Keratinocyte (primary cell): Measurements from ENCODE around the gene AGFG2. TPM values are rescaled to one million over a fixed set of nuclear protein-coding genes. Genes with fewer than 3 reads are reported as not detected.
A peak's percentile ranks its signal among the peaks of the same experiment; 100 is the strongest.

ENCODE experiments used
- DNase-seq: peaks from one replicate; pipeline ENCODE4 v3.0.0-alpha.2; 2011; ENCODE audit warnings: low read depth, missing footprints, low spot score
- FAIRE-seq: peaks from 2 replicates; lab custom pipeline; 2011; peaks lifted over from hg19 to GRCh38; lab: Jason Lieb, UNC
- H2AFZ ChIP-seq: 2 replicates; pipeline ENCODE4 v1.6.0; 2012; ENCODE audit warnings: low read length, control low read depth, inconsistent platforms; ENCODE audit not compliant: control insufficient read depth
- H3K27ac ChIP-seq: 2 replicates; pipeline ENCODE4 v1.5.1; 2011; ENCODE audit warnings: low read length; ENCODE audit not compliant: control insufficient read depth, insufficient read depth
- H3K27me3 ChIP-seq: 3 replicates; pipeline ENCODE4 v1.6.0; 2011; ENCODE audit warnings: low read length; ENCODE audit not compliant: control insufficient read depth, insufficient read depth; ENCODE audit errors: extremely low read depth
- H3K36me3 ChIP-seq, 2 experiments: 2 replicates in 1 of 2; 3 replicates in 1 of 2; pipeline ENCODE4 v1.5.1; 2011; ENCODE audit warnings: low read length in 2 of 2, mild to moderate bottlenecking in 1 of 2; ENCODE audit not compliant: control insufficient read depth in 2 of 2, insufficient read depth in 2 of 2; ENCODE audit errors: extremely low read depth in 1 of 2
- H3K4me1 ChIP-seq: 3 replicates; pipeline ENCODE4 v1.5.1; 2011; ENCODE audit warnings: low read length; ENCODE audit not compliant: control insufficient read depth, insufficient read depth; ENCODE audit errors: extremely low read depth
- H3K4me2 ChIP-seq: 3 replicates; pipeline ENCODE4 v1.6.0; 2011; ENCODE audit warnings: low read depth, low read length; ENCODE audit not compliant: control insufficient read depth, insufficient read depth; ENCODE audit errors: extremely low read depth
- H3K4me3 ChIP-seq, 3 experiments: fragments of 200-600 bp in 1 of 3; sonication (generic) in 1 of 3; 2 replicates in 2 of 3; 3 replicates in 1 of 3; pipeline ENCODE4 v1.5.1; 2011 to 2016; ENCODE audit warnings: low read length in 3 of 3, mild to moderate bottlenecking in 3 of 3, control low read depth in 2 of 3, inconsistent platforms in 1 of 3, low read depth in 1 of 3, mixed read lengths in 1 of 3, mixed run types in 1 of 3, moderate library complexity in 1 of 3; ENCODE audit not compliant: control insufficient read depth in 2 of 3, insufficient read depth in 2 of 3; ENCODE audit errors: extremely low read depth in 1 of 3
- H3K79me2 ChIP-seq: 2 replicates; pipeline ENCODE4 v1.6.0; 2012; ENCODE audit warnings: low read length; ENCODE audit not compliant: control insufficient read depth, insufficient read depth
- H3K9ac ChIP-seq: 3 replicates; pipeline ENCODE4 v1.6.0; 2011; ENCODE audit warnings: low read length; ENCODE audit not compliant: control insufficient read depth, insufficient read depth; ENCODE audit errors: extremely low read depth
- H3K9me1 ChIP-seq: 3 replicates; pipeline ENCODE4 v1.6.0; 2011; ENCODE audit warnings: low read length; ENCODE audit not compliant: control insufficient read depth, insufficient read depth; ENCODE audit errors: extremely low read depth
- H3K9me3 ChIP-seq: 2 replicates; pipeline ENCODE4 v1.5.1; 2012; ENCODE audit warnings: low read depth, low read length; ENCODE audit not compliant: control insufficient read depth
- H4K20me1 ChIP-seq: 3 replicates; pipeline ENCODE4 v1.6.0; 2011; ENCODE audit warnings: low read length; ENCODE audit not compliant: control insufficient read depth, insufficient read depth; ENCODE audit errors: extremely low read depth
- EZH2 ChIP-seq: IDR thresholded peaks from one replicate; pipeline ENCODE4 v1.6.1; 2012; ENCODE audit warnings: inconsistent platforms, mild to moderate bottlenecking, low read length, moderate library complexity
- dilution Hi-C: fragments of 300-500 bp; cut with MboI; formaldehyde crosslinking; loops from one replicate; pipeline ENCODE4 v1.7.0; 2020; ENCODE audit warnings: low sequenced_read_pairs; ENCODE audit not compliant: extremely low pct_ligation_motif_present
- polyA plus RNA-seq, 5 experiments: library from polyadenylated mRNA; depleted of rRNA in 3 of 5; stranded (reverse) in 3 of 5; stranded (forward) in 1 of 5; unstranded in 1 of 5; fragments of >200 nt; gene quantifications; 1 replicate in 1 of 5; 2 replicates in 3 of 5; 3 replicates in 1 of 5; pipeline versions ENCODE4 v1.2.1 to v1.2.3, GENCODE V29; 2011 to 2012; ENCODE audit warnings: missing spikeins in 2 of 5, low read depth in 1 of 5, low replicate concordance in 1 of 5
- TF ChIP-seq, protein P1 (sequence below), 3 experiments: IDR thresholded peaks in 1 of 3; conservative IDR thresholded peaks in 1 of 3; optimal IDR thresholded peaks in 1 of 3; 2 replicates in 2 of 3; 3 replicates in 1 of 3; pipeline versions ENCODE3 to v1.5.1; 2011; ENCODE audit warnings: low read length in 3 of 3, mild to moderate bottlenecking in 3 of 3, moderate library complexity in 2 of 3, control low read depth in 1 of 3, inconsistent platforms in 1 of 3; ENCODE audit not compliant: insufficient read depth in 2 of 3; ENCODE audit errors: extremely low read depth in 1 of 3

AGFG2 gene
- polyA plus RNA-seq, 1 donor (not counting 4 experiments of a cell fraction or from before 2014, with no cell fraction given): 3.4 TPM

DNA sequence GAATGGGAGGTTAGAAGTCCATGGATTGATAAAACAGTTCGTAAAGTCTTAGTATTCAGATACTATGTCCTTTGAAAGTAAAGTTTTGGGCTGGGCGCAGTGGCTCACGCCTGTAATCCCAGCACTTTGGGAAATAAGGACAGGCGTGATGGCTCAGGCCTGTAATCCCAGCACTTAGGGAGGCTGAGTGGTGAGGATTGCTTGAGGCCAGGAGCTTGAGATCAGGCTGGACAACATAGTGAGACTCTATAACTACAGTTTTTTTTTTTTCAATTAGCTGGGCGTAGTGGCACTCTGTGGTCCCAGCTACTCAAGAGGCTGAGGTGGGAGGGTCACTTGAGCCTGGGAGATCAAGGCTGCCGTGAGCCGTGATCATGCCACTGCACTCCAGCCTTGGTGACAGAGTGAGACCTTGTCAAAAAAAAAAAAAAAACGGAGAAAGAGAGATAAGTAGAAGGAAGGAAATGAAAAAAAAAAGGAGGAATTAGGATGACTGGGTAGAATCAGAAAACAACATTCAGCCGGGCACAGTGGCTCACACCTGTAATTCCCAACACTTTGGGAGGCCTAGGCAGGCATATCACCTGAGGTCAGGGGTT lies 25.7 kb upstream of the AGFG2 start:
- H3K9me3 ChIP-seq: no peaks in the 10 kb centered on the region
- dilution Hi-C loops: no loop called here
- FAIRE-seq (no peak), DNase-seq (no peak)
- no peak overlapping the region for H3K4me2 ChIP-seq
- peaks cover 2% of the 10 kb centered on the region for H3K9me1 ChIP-seq
- no peaks in the 10 kb centered on the region for H3K27me3 ChIP-seq
- H3K4me3 ChIP-seq: no peak overlapping the region
- no peak overlapping the region for H3K27ac ChIP-seq
- H3K4me1 ChIP-seq: peaks cover 24% of the 10 kb centered on the region
- H2AFZ ChIP-seq: no peak overlapping the region
- no peaks in the 10 kb centered on the region for H3K79me2 ChIP-seq
- H3K36me3 ChIP-seq: no peaks in the 10 kb centered on the region
- TF ChIP-seq, protein P1, sequence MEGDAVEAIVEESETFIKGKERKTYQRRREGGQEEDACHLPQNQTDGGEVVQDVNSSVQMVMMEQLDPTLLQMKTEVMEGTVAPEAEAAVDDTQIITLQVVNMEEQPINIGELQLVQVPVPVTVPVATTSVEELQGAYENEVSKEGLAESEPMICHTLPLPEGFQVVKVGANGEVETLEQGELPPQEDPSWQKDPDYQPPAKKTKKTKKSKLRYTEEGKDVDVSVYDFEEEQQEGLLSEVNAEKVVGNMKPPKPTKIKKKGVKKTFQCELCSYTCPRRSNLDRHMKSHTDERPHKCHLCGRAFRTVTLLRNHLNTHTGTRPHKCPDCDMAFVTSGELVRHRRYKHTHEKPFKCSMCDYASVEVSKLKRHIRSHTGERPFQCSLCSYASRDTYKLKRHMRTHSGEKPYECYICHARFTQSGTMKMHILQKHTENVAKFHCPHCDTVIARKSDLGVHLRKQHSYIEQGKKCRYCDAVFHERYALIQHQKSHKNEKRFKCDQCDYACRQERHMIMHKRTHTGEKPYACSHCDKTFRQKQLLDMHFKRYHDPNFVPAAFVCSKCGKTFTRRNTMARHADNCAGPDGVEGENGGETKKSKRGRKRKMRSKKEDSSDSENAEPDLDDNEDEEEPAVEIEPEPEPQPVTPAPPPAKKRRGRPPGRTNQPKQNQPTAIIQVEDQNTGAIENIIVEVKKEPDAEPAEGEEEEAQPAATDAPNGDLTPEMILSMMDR (optimal IDR thresholded peaks at IDR 0.05 in 1 of 3, IDR thresholded peaks at IDR 0.05 in 1 of 3, conservative IDR thresholded peaks at IDR 0.05 in 1 of 3; ENCODE audit: extremely low read depth in 1 of 3, insufficient read depth in 2 of 3, low read length in 3 of 3): no peak
- TF ChIP-seq EZH2: no peak
- no peaks in the 10 kb centered on the region for H4K20me1 ChIP-seq
- no peak overlapping the region for H3K9ac ChIP-seq

DNA sequence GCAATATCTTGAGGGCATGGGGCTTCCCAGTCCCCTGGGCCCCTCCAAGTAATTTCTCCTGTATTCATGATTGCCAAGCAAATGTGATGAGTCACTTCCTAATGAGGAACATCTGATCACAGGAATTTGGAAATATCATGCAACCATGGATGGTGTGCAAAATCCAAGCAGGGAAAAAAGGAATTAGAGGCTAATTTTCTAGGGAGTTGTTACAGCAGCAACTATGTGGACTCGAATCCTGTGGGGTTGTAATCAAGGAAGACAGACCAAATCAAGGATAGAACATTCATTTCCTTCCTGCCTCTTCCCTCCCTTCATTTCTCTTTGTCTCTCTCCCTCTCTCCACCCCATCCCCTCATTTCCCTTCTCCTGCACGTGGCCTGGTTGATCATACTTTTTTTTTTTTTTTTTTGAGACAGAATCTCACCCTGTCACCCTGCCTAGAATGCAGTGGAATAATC lies 23.9 kb upstream of the AGFG2 start:
- H3K27me3 ChIP-seq: no peaks in the 10 kb centered on the region
- no peaks in the 10 kb centered on the region for H3K9me3 ChIP-seq
- no peaks in the 10 kb centered on the region for H4K20me1 ChIP-seq
- H3K27ac ChIP-seq: peak overlapping the region; percentile 70
- H2AFZ ChIP-seq: peak overlapping the region; percentile 60
- TF ChIP-seq EZH2: no peak
- TF ChIP-seq, protein P1 (optimal IDR thresholded peaks at IDR 0.05 in 1 of 3, IDR thresholded peaks at IDR 0.05 in 1 of 3, conservative IDR thresholded peaks at IDR 0.05 in 1 of 3; ENCODE audit: extremely low read depth in 1 of 3, insufficient read depth in 2 of 3, low read length in 3 of 3): no peak
- peak overlapping the region; percentile 49 for H3K4me2 ChIP-seq
- H3K4me3 ChIP-seq: no peak overlapping the region
- peaks cover 17% of the 10 kb centered on the region for H3K4me1 ChIP-seq
- dilution Hi-C loops: no loop called here
- no peak overlapping the region for H3K9ac ChIP-seq
- no peaks in the 10 kb centered on the region for H3K79me2 ChIP-seq
- H3K9me1 ChIP-seq: peaks cover 2% of the 10 kb centered on the region
- FAIRE-seq (peak; percentile 65), DNase-seq (no peak)
- no peaks in the 10 kb centered on the region for H3K36me3 ChIP-seq
